H9 (cell line): ENCODE measurements around the gene NAA50. TPM values are rescaled to one million over a fixed set of nuclear protein-coding genes. Genes with fewer than 3 reads are reported as not detected.

ENCODE experiments used
- DNase-seq: peaks from one replicate; pipeline ENCODE4 v3.0.0-alpha.2; 2017
- H2AFZ ChIP-seq: one replicate; pipeline ENCODE4 v1.6.1; 2013; ENCODE audit warnings: mild to moderate bottlenecking, low read length, control low read depth, moderate library complexity
- H2AK5ac ChIP-seq: 2 replicates; pipeline ENCODE4 v1.6.1; 2013; ENCODE audit warnings: low read length, control low read depth, mixed read lengths; ENCODE audit not compliant: insufficient read length
- H2BK120ac ChIP-seq: one replicate; pipeline ENCODE4 v1.6.1; 2013; ENCODE audit warnings: low read depth, mild to moderate bottlenecking, low read length, control low read depth, inconsistent platforms; ENCODE audit not compliant: poor library complexity, severe bottlenecking
- H2BK12ac ChIP-seq: 2 replicates; pipeline ENCODE4 v1.6.1; 2013; ENCODE audit warnings: low read length, control low read depth, mixed read lengths, low read depth; ENCODE audit not compliant: insufficient read length
- H2BK15ac ChIP-seq: 2 replicates; pipeline ENCODE4 v1.6.1; 2013; ENCODE audit warnings: low read depth, low read length, control low read depth
- H2BK20ac ChIP-seq: one replicate; pipeline ENCODE4 v1.6.1; 2013; ENCODE audit warnings: low read depth, mild to moderate bottlenecking, low read length, control low read depth, inconsistent platforms; ENCODE audit not compliant: poor library complexity, severe bottlenecking
- H2BK5ac ChIP-seq: 2 replicates; pipeline ENCODE4 v1.6.1; 2013; ENCODE audit warnings: low read length, control low read depth, mixed read lengths; ENCODE audit not compliant: insufficient read length
- H3K14ac ChIP-seq: 2 replicates; pipeline ENCODE4 v1.6.1; 2013; ENCODE audit warnings: low read length, control low read depth; ENCODE audit not compliant: insufficient read depth
- H3K18ac ChIP-seq: 2 replicates; pipeline ENCODE4 v1.6.1; 2013; ENCODE audit warnings: low read depth, mild to moderate bottlenecking, mixed read lengths, low read length, control low read depth; ENCODE audit not compliant: insufficient read length
- H3K23ac ChIP-seq: 2 replicates; pipeline ENCODE4 v1.6.1; 2013; ENCODE audit warnings: low read length, control low read depth, mixed read lengths, low read depth; ENCODE audit not compliant: insufficient read length
- H3K23me2 ChIP-seq: 2 replicates; pipeline ENCODE4 v1.6.1; 2013; ENCODE audit warnings: low read depth, mild to moderate bottlenecking, mixed read lengths, low read length, control low read depth; ENCODE audit not compliant: insufficient read length, poor library complexity, severe bottlenecking
- H3K27ac ChIP-seq: 2 replicates; pipeline ENCODE4 v1.5.1; 2013; ENCODE audit warnings: low read length, control low read depth, mixed read lengths, low read depth; ENCODE audit not compliant: insufficient read length
- H3K27me3 ChIP-seq: 2 replicates; pipeline ENCODE4 v1.6.1; 2013; ENCODE audit warnings: low read length, control low read depth, inconsistent platforms; ENCODE audit not compliant: insufficient read depth
- H3K4ac ChIP-seq: 2 replicates; pipeline ENCODE4 v1.6.1; 2013; ENCODE audit warnings: low read depth, mild to moderate bottlenecking, control low read depth, inconsistent platforms, low read length, moderate library complexity
- H3K4me1 ChIP-seq: 2 replicates; pipeline ENCODE4 v1.6.1; 2013; ENCODE audit warnings: low read length, control low read depth, inconsistent platforms; ENCODE audit not compliant: insufficient read depth
- H3K4me2 ChIP-seq: 2 replicates; pipeline ENCODE4 v1.6.1; 2013; ENCODE audit warnings: low read length, control low read depth, mixed read lengths; ENCODE audit not compliant: insufficient read length, insufficient read depth
- H3K56ac ChIP-seq: 2 replicates; pipeline ENCODE4 v1.6.1; 2013; ENCODE audit warnings: low read depth, mild to moderate bottlenecking, mixed read lengths, low read length, control low read depth; ENCODE audit not compliant: insufficient read length
- H3K79me1 ChIP-seq: 2 replicates; pipeline ENCODE4 v1.6.1; 2013; ENCODE audit warnings: low read depth, mild to moderate bottlenecking, moderate library complexity, low read length, control low read depth, inconsistent platforms; ENCODE audit not compliant: insufficient read depth, poor library complexity, severe bottlenecking
- H3K79me2 ChIP-seq: 2 replicates; pipeline ENCODE4 v1.6.1; 2013; ENCODE audit warnings: low read length, control low read depth, inconsistent platforms; ENCODE audit not compliant: insufficient read depth
- H3K9ac ChIP-seq: 2 replicates; pipeline ENCODE4 v1.6.1; 2013; ENCODE audit warnings: low read length, control low read depth, mixed read lengths; ENCODE audit not compliant: insufficient read length; ENCODE audit errors: extremely low read depth
- H3K9me3 ChIP-seq: one replicate; pipeline ENCODE4 v1.6.1; 2013; ENCODE audit warnings: low read depth, low read length, inconsistent platforms; ENCODE audit not compliant: control insufficient read depth
- H3T11ph ChIP-seq: one replicate; pipeline ENCODE4 v1.6.1; 2013; ENCODE audit warnings: mild to moderate bottlenecking, low read length, control low read depth, inconsistent platforms
- H4K20me1 ChIP-seq: one replicate; pipeline ENCODE4 v1.6.1; 2013; ENCODE audit not compliant: control insufficient read depth, insufficient read length, insufficient read depth
- H4K5ac ChIP-seq: 2 replicates; pipeline ENCODE4 v1.6.1; 2013; ENCODE audit warnings: low read depth, mild to moderate bottlenecking, mixed read lengths, low read length, control low read depth; ENCODE audit not compliant: insufficient read length
- H4K8ac ChIP-seq: replicated peaks from 2 replicates; pipeline ENCODE4 v1.6.1; 2013; ENCODE audit warnings: low read length, control low read depth, mixed read lengths, low read depth; ENCODE audit not compliant: insufficient read length
- H4K91ac ChIP-seq: 2 replicates; pipeline ENCODE4 v1.6.1; 2013; ENCODE audit warnings: low read depth, mild to moderate bottlenecking, moderate library complexity, mixed read lengths, low read length, control low read depth; ENCODE audit not compliant: insufficient read length
- H3K27ac Mint-ChIP-seq, 3 experiments: 2 replicates in 2 of 3; 3 replicates in 1 of 3; pipeline ENCODE4 v1.8.0; 2020 to 2021; ENCODE audit warnings: mixed read lengths in 3 of 3, mild to moderate bottlenecking in 1 of 3, moderate library complexity in 1 of 3
- H3K27me3 Mint-ChIP-seq: 2 replicates; pipeline ENCODE4 v1.8.0; 2021; ENCODE audit warnings: low read depth, mild to moderate bottlenecking, moderate library complexity, mixed read lengths
- H3K36me3 Mint-ChIP-seq, 3 experiments: 2 replicates in 2 of 3; 3 replicates in 1 of 3; pipeline ENCODE4 v1.8.0; 2020 to 2021; ENCODE audit warnings: low read depth in 3 of 3, mixed read lengths in 3 of 3; ENCODE audit not compliant: insufficient read depth in 1 of 3
- H3K4me1 Mint-ChIP-seq, 2 experiments: 2 replicates each; pipeline ENCODE4 v1.8.0; 2020; ENCODE audit warnings: mixed read lengths in 2 of 2
- H3K4me3 Mint-ChIP-seq, 2 experiments: 2 replicates in 1 of 2; 3 replicates in 1 of 2; pipeline ENCODE4 v1.8.0; 2020 to 2021; ENCODE audit warnings: mild to moderate bottlenecking in 2 of 2, mixed read lengths in 2 of 2, moderate library complexity in 1 of 2
- H3K9me3 Mint-ChIP-seq, 2 experiments: 2 replicates in 1 of 2; 3 replicates in 1 of 2; pipeline ENCODE4 v1.8.0; 2020; ENCODE audit warnings: mild to moderate bottlenecking in 2 of 2, mixed read lengths in 2 of 2, moderate library complexity in 1 of 2
- total RNA-seq: library from RNA; stranded (reverse); gene quantifications from 2 replicates; pipeline ENCODE4 v1.2.1, GENCODE V29; 2021
- TF ChIP-seq, protein P1 (sequence below): fragments of 200-600 bp; sonication (generic); conservative IDR thresholded peaks from 3 replicates; pipeline ENCODE4 v1.8.0; 2021; ENCODE audit warnings: antibody characterized with exemption, mild to moderate bottlenecking

NAA50 gene
- total RNA-seq, 1 experiment from 2014 or later = 216 TPM

GRCh38 chr3:113769551-113769950 lies 23.5 kb upstream of the NAA50 start:
- H3K79me2 ChIP-seq = no peaks in the 10 kb centered on the region
- no peak overlapping the region for H2AFZ ChIP-seq
- H3K23me2 ChIP-seq = no peaks in the 10 kb centered on the region
- no peak overlapping the region for H3K27ac ChIP-seq
- no peak overlapping the region for H4K91ac ChIP-seq
- no peak overlapping the region for H3K14ac ChIP-seq
- Mint-ChIP-seq H3K4me1 (peaks cover 0 to 3% of the 10 kb centered on the region in 2 experiments; a peak in 1 of 4 replicates), H3K27ac (no peak overlapping the region), H3K27me3 (no peaks in the 10 kb centered on the region), H3K9me3 (no peaks in the 10 kb centered on the region), H3K4me3 (no peak overlapping the region), H3K36me3 (no peaks in the 10 kb centered on the region)
- no peak overlapping the region for H3K18ac ChIP-seq
- no peak overlapping the region for H3K23ac ChIP-seq
- no peaks in the 10 kb centered on the region for H3K79me1 ChIP-seq
- no peak overlapping the region for H3K4me2 ChIP-seq
- H3T11ph ChIP-seq = no peak overlapping the region
- DNase-seq = no peak
- no peak overlapping the region for H4K8ac ChIP-seq
- H2AK5ac ChIP-seq = no peak overlapping the region
- H2BK5ac ChIP-seq = no peak overlapping the region
- no peaks in the 10 kb centered on the region for H3K4me1 ChIP-seq
- no peak overlapping the region for H2BK120ac ChIP-seq
- no peak overlapping the region for H4K5ac ChIP-seq
- H3K9me3 ChIP-seq = no peaks in the 10 kb centered on the region
- H3K27me3 ChIP-seq = no peaks in the 10 kb centered on the region
- H2BK20ac ChIP-seq = no peak overlapping the region
- no peak overlapping the region for H3K9ac ChIP-seq
- no peak overlapping the region for H3K56ac ChIP-seq
- TF ChIP-seq, protein P1, sequence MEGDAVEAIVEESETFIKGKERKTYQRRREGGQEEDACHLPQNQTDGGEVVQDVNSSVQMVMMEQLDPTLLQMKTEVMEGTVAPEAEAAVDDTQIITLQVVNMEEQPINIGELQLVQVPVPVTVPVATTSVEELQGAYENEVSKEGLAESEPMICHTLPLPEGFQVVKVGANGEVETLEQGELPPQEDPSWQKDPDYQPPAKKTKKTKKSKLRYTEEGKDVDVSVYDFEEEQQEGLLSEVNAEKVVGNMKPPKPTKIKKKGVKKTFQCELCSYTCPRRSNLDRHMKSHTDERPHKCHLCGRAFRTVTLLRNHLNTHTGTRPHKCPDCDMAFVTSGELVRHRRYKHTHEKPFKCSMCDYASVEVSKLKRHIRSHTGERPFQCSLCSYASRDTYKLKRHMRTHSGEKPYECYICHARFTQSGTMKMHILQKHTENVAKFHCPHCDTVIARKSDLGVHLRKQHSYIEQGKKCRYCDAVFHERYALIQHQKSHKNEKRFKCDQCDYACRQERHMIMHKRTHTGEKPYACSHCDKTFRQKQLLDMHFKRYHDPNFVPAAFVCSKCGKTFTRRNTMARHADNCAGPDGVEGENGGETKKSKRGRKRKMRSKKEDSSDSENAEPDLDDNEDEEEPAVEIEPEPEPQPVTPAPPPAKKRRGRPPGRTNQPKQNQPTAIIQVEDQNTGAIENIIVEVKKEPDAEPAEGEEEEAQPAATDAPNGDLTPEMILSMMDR = no peak
- H2BK12ac ChIP-seq = no peak overlapping the region
- no peak overlapping the region for H3K4ac ChIP-seq
- H2BK15ac ChIP-seq = no peak overlapping the region
- H4K20me1 ChIP-seq = no peaks in the 10 kb centered on the region
